MM.1S (cell line): ENCODE results near the gene TNFRSF1A.

Experiments
- DNase-seq: peaks from one replicate; pipeline ENCODE4 v3.0.0-alpha.2; 2015
- H2AFZ ChIP-seq: fragments of 300-600 bp; sonication (generic); 2 replicates; pipeline ENCODE4 v1.6.0; 2016; ENCODE audit warnings: antibody characterized with exemption, low read length
- H3F3A ChIP-seq: fragments of 300-600 bp; sonication (generic); 2 replicates; pipeline ENCODE4 v1.6.1; 2016; ENCODE audit warnings: mild to moderate bottlenecking, antibody characterized with exemption, low read length, moderate library complexity, mixed read lengths; ENCODE audit not compliant: insufficient read depth
- H3K27ac ChIP-seq: fragments of 300-600 bp; sonication (generic); 2 replicates; pipeline ENCODE4 v1.5.1; 2016; ENCODE audit warnings: mild to moderate bottlenecking, low read length
- H3K27me3 ChIP-seq: fragments of 300-600 bp; sonication (generic); replicated peaks from 2 replicates; pipeline ENCODE4 v1.6.0; 2016; ENCODE audit warnings: low read length; ENCODE audit not compliant: insufficient read depth
- H3K36me3 ChIP-seq: fragments of 300-600 bp; sonication (generic); replicated peaks from 2 replicates; pipeline ENCODE4 v1.6.1; 2016; ENCODE audit warnings: mild to moderate bottlenecking, low read length, mixed read lengths; ENCODE audit not compliant: insufficient read depth
- H3K4me1 ChIP-seq: fragments of 300-600 bp; sonication (generic); 2 replicates; pipeline ENCODE4 v1.6.1; 2016; ENCODE audit warnings: low read length, mixed read lengths
- H3K4me2 ChIP-seq: fragments of 300-600 bp; sonication (generic); 2 replicates; pipeline ENCODE4 v1.6.0; 2016; ENCODE audit warnings: low read depth, low read length
- H3K4me3 ChIP-seq: fragments of 300-600 bp; sonication (generic); 2 replicates; pipeline ENCODE4 v1.5.1; 2016; ENCODE audit warnings: low read length, mixed read lengths
- H3K79me2 ChIP-seq: fragments of 300-600 bp; sonication (generic); 2 replicates; pipeline ENCODE4 v1.6.1; 2016; ENCODE audit warnings: mixed run types, low read length, mixed read lengths
- H3K9ac ChIP-seq: fragments of 300-600 bp; sonication (generic); 2 replicates; pipeline ENCODE4 v1.6.1; 2016; ENCODE audit warnings: low read length, mixed read lengths
- H3K9me2 ChIP-seq: fragments of 300-600 bp; sonication (generic); replicated peaks from 2 replicates; pipeline ENCODE4 v1.6.1; 2016; ENCODE audit warnings: mild to moderate bottlenecking, low read length, mixed read lengths; ENCODE audit not compliant: insufficient read depth
- H3K9me3 ChIP-seq: fragments of 300-600 bp; sonication (generic); replicated peaks from 2 replicates; pipeline ENCODE4 v1.6.1; 2016; ENCODE audit warnings: mild to moderate bottlenecking, low read length, mixed read lengths; ENCODE audit not compliant: insufficient read depth
- H4K20me1 ChIP-seq: fragments of 300-600 bp; sonication (generic); 2 replicates; pipeline ENCODE4 v1.6.1; 2016; ENCODE audit warnings: mild to moderate bottlenecking, low read length, moderate library complexity, mixed read lengths; ENCODE audit not compliant: insufficient read depth
- EZH2 ChIP-seq: fragments of 300-600 bp; sonication (generic); optimal IDR thresholded peaks from 2 replicates; pipeline ENCODE3; 2017; ENCODE audit warnings: low read depth, mild to moderate bottlenecking, antibody characterized with exemption, low read length, mixed read lengths
- EZH2phosphoT487 ChIP-seq: fragments of 300-600 bp; sonication (generic); IDR thresholded peaks from 2 replicates; pipeline ENCODE4 v1.6.1; 2018; ENCODE audit warnings: antibody characterized with exemption, low read length
- TF ChIP-seq, protein P1 (sequence below): fragments of 300-600 bp; sonication (generic); IDR thresholded peaks from 2 replicates; pipeline ENCODE4 v1.5.1; 2016; ENCODE audit warnings: antibody characterized with exemption, low read length, mixed read lengths

Gene TNFRSF1A

DNA sequence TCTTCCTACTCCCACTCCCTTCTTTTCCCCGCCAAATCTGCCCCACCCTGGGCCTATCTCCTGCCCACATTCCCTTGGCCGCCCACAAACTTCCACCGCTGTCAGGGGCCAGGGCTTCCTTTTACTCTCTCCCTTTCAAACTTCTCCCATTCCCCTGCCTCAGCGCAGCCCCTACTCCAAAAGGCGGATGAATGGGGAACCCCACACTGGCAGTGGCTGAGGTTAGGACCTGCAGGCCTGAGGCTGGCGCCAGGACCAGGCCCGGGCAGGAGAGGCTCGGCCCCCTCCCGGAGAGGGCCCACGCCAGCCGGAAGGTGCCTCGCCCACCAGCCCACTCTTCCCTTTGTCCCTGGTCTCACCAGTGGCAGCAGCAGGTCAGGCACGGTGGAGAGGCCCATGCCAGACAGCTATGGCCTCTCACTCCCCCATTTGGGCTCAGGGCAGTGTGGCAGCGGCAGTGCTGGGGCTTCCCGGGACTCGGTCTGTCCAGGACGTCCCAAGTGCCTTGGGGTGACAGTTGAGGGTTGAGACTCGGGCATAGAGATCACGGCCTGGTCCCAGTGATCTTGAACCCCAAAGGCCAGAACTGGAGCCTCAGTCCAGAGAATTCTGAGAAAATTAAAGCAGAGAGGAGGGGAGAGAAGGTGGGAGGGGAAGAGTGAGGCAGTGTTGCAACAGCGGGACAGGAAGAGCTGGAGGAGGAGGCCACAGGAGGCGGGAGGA is at the start of gene TNFRSF1A:
Gene TNFRSF1A (minus strand): TSS at position 660 of the 723 bp plus-strand sequence. CDS start 262 bp downstream, at position 398.
- no peaks in the 10 kb centered on the region for H3K36me3 ChIP-seq
- H2AFZ ChIP-seq: peak within 1 kb of the TSS; percentile 86
- H4K20me1 ChIP-seq: no peaks in the 10 kb centered on the region
- peak within 1 kb of the TSS; percentile 92 for H3K9ac ChIP-seq
- no peaks in the 10 kb centered on the region for H3K9me2 ChIP-seq
- peak within 1 kb of the TSS; percentile 88 for H3K4me2 ChIP-seq
- H3F3A ChIP-seq: peaks cover 16% of the 10 kb centered on the region; the same call in 1 of the 2 replicates
- peaks cover 36% of the 10 kb centered on the region for H3K4me1 ChIP-seq
- peak within 1 kb of the TSS; percentile 49 for H3K27ac ChIP-seq
- TF ChIP-seq EZH2: no peak
- TF ChIP-seq, protein P1, sequence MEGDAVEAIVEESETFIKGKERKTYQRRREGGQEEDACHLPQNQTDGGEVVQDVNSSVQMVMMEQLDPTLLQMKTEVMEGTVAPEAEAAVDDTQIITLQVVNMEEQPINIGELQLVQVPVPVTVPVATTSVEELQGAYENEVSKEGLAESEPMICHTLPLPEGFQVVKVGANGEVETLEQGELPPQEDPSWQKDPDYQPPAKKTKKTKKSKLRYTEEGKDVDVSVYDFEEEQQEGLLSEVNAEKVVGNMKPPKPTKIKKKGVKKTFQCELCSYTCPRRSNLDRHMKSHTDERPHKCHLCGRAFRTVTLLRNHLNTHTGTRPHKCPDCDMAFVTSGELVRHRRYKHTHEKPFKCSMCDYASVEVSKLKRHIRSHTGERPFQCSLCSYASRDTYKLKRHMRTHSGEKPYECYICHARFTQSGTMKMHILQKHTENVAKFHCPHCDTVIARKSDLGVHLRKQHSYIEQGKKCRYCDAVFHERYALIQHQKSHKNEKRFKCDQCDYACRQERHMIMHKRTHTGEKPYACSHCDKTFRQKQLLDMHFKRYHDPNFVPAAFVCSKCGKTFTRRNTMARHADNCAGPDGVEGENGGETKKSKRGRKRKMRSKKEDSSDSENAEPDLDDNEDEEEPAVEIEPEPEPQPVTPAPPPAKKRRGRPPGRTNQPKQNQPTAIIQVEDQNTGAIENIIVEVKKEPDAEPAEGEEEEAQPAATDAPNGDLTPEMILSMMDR: no peak
- H3K4me3 ChIP-seq: peak within 1 kb of the TSS; percentile 90
- H3K79me2 ChIP-seq: peaks cover 63% of the 10 kb centered on the region
- peak; percentile 72 for DNase-seq
- H3K27me3 ChIP-seq: no peaks in the 10 kb centered on the region
- no peaks in the 10 kb centered on the region for H3K9me3 ChIP-seq

- Histone ChIP-seq H3K9me3 (no peaks in the 10 kb centered on the region), H3K9ac (no peak overlapping the region), H3K4me1 (no peaks in the 10 kb centered on the region), H3K27me3 (no peaks in the 10 kb centered on the region), H3K79me2 (no peaks in the 10 kb centered on the region), H3K4me2 (no peak overlapping the region), H3K27ac (no peak overlapping the region), H4K20me1 (no peaks in the 10 kb centered on the region), H3K9me2 (no peaks in the 10 kb centered on the region), H3F3A (no peaks in the 10 kb centered on the region), H3K36me3 (no peaks in the 10 kb centered on the region), H2AFZ (no peak overlapping the region), H3K4me3 (no peak overlapping the region)
- no peak for TF ChIP-seq EZH2phosphoT487
- no peak for TF ChIP-seq EZH2
- TF ChIP-seq, protein P1: no peak
- DNase-seq: no peak
Observed at GRCh38 chr12:6391013-6391412, 49.1 kb upstream of the TNFRSF1A start.

DNA sequence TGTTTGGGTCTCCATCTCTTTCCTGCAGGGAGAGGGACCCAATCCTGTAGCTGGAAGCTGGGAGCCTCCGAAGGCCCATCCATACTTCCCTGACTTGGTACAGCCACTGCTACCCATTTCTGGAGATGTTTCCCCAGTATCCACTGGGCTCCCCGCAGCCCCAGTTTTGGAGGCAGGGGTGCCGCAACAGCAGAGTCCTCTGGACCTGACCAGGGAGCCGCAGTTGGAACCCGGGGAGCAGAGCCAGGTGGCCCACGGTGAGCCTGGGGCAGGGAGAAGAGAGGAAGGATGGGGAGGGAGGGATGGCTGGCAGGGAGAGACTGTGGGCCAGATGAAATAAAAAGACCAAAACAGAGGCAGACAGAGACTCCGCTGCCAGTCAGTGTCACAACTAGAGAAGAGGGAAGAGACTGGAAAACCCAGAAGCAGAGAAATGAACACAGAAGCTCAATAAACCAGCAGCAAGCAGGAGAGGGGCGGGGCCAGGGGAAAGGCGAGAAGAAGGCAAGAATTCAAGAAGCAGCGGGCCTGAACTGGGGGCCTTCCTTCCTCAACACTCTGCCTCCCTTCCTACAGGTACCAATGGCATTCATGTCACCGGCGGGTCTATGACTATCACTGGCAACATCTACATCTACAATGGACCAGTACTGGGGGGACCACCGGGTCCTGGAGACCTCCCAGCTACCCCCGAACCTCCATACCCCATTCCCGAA is 48.4 kb upstream of the TNFRSF1A start:
- Histone ChIP-seq H3K36me3 (no peaks in the 10 kb centered on the region), H3K9me3 (no peaks in the 10 kb centered on the region), H3F3A (no peaks in the 10 kb centered on the region), H3K79me2 (no peaks in the 10 kb centered on the region), H4K20me1 (no peaks in the 10 kb centered on the region), H3K27me3 (no peaks in the 10 kb centered on the region), H3K27ac (no peak overlapping the region), H3K9me2 (no peaks in the 10 kb centered on the region), H3K4me1 (no peaks in the 10 kb centered on the region), H3K4me3 (no peak overlapping the region), H3K4me2 (no peak overlapping the region), H2AFZ (no peak overlapping the region), H3K9ac (no peak overlapping the region)
- DNase-seq: no peak
- TF ChIP-seq EZH2phosphoT487 (no peak), EZH2 (no peak)
- TF ChIP-seq, protein P1: no peak
